KOPT-K1 (cell line): Measurements from ENCODE around the gene HTN1.

Experiments used
- H3K27ac ChIP-seq: fragments of 200-600 bp; sonication (generic); 2 replicates; pipeline ENCODE4 v1.5.1; 2016; ENCODE audit warnings: antibody characterized with exemption, mild to moderate bottlenecking, low read depth, low read length; ENCODE audit not compliant: poor library complexity, severe bottlenecking
- H3K36me3 ChIP-seq: fragments of 200-600 bp; sonication (generic); 2 replicates; pipeline ENCODE4 v1.5.1; 2017; ENCODE audit warnings: antibody characterized with exemption, mild to moderate bottlenecking, low read length, moderate library complexity; ENCODE audit not compliant: insufficient read depth
- H3K9me3 ChIP-seq: fragments of 200-600 bp; sonication (generic); 2 replicates; pipeline ENCODE4 v1.5.1; 2017; ENCODE audit warnings: antibody characterized with exemption, low read length, mild to moderate bottlenecking; ENCODE audit not compliant: insufficient read depth, poor library complexity, severe bottlenecking

Gene HTN1

GRCh38 chr4:70099206-70099605 is 49.0 kb downstream of the HTN1 start:
- Histone ChIP-seq H3K9me3 (no peaks in the 10 kb centered on the region), H3K36me3 (no peaks in the 10 kb centered on the region), H3K27ac (no peak overlapping the region)
